ENCODE data around the gene INAFM2. TPM values are rescaled to one million over a fixed set of nuclear protein-coding genes. Genes with fewer than 3 reads are reported as not detected.

The INAFM2 gene
- polyA plus RNA-seq = 1 to 10 TPM; 3.7 to 9.1 (median 7.4) TPM

DNA sequence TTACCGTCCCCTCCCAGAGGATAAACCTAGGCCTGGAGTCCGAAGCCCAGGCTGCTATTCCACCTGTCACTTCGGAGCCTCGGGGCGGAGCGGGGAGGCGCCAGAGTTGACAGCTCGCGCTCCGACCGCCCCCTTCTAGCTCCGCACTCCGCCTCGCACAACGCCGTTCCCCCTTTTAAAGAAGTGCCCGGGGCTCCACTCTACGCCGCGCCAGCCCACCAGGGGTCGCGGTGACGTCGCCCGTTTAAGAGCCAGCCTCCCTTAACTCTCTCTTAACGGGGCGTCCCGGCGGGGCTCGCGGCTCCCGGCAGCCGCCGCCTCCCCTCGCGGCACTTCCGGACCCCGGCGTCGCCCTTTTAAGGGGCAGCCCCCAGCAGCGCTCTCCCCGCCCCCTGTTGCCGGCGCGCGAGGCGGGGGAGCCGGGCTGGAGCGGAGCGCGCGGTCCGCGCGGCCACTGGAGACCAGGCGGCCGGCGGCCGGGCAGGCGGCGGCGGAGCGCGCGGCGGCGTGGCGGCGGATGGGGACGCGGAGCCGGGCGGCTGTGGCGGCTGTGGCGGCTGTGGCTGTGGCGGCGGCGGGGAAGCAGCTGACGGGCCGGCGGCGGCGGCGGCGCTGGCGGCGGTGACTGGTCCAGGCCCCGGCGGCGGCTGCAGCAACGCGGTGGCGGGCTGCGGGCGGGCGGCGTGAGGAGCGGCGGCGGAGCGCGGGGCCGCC lies at the start of gene INAFM2:
TSS of gene INAFM2 (plus strand) at position 454 of the 714 bp plus-strand sequence. CDS start 364 bp downstream, outside the sequence.
- peak within 1 kb of the TSS; percentile 9 for H3K27ac ChIP-seq (ENCODE audit: low read depth, low read length)
- WGBS, 3 donors = 0% methylated on average over 72 to 103 of the region's 103 CpGs

DNA sequence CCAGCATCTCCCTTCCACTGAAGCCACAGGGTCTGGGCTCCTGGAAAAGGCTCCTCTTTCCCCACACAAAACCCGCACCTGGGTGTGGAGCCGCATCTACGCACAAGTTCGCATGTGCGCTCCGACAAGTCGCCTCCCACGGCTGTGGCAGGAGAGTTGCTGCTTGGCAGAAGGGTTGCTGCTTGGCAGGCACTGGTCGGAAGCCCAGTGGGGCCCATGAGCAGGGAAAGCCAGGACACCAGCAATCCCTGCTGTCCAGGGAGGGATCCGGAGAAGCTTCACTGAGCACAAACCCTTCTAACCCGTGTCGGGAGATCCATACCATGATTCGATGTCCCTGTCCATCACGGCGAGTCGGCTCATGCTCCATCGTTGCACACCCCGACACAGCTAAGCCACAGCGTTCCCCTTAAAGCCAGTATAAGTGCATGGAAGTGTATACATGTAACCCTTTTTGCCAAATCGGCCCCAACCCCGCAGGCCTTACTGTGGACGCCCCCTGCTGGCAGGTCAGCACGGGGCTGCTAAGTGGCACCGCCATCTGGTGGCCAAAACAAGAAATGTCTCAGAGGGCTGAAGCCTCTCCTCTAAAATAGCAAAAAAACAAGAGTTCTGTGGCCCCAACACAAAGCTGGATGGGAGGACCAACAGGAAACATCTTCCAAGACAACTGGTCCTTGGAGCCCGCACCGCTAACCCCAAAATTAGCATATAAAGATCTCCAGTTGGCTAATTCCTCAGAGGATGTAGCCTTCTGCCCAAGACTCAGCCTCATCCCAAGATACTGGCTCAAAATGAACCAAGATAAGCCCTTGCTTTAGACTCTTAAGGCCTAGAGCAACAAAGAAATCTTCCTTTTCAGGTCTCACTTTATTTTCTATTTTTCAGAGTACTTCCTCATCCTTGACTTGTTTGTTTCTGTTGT lies 48.9 kb upstream of the INAFM2 start:
- WGBS, 3 donors = 44 to 52% (median 48%) methylated on average over 26 of the region's 26 CpGs

DNA sequence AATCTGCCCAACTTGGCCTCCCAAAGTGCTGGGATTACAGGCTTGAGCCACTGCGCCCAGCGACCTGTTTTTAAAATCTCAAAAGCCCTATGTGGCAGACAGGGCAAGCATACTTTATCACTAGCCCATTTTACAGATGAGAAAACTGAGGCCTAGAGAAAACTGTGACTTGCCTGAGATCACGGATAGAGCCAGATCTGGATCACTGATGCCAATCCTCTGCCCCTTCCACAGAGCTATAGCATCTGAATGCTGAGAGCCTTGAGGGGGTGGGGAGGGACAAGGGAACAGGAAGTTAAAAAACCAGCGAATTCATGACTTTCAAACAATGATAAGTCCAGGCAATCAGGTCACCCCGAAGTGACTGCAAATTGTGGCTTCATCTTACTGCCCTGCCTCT lies 48.0 kb upstream of the INAFM2 start:
- WGBS, 3 donors = 68 to 85% (median 70%) methylated on average over 5 of the region's 5 CpGs
- no peak overlapping the region for H3K27ac ChIP-seq (ENCODE audit: low read depth, low read length)

More for the DNA sequence above, 48.9 kb upstream of the INAFM2 start:
- no peak overlapping the region for H3K27ac ChIP-seq (ENCODE audit: low read depth, low read length)

DNA sequence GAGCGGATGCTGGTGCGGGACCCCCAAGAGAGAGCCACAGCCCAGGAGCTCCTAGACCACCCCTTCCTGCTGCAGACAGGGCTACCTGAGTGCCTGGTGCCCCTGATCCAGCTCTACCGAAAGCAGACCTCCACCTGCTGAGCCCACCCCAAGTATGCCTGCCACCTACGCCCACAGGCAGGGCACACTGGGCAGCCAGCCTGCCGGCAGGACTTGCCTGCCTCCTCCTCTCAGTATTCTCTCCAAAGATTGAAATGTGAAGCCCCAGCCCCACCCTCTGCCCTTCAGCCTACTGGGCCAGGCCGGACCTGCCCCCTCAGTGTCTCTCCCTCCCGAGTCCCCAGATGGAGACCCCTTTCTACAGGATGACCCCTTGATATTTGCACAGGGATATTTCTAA lies 47.5 kb upstream of the INAFM2 start:
- 86 to 87% (median 87%) methylated on average over 7 of the region's 7 CpGs for WGBS, 3 donors

DNA sequence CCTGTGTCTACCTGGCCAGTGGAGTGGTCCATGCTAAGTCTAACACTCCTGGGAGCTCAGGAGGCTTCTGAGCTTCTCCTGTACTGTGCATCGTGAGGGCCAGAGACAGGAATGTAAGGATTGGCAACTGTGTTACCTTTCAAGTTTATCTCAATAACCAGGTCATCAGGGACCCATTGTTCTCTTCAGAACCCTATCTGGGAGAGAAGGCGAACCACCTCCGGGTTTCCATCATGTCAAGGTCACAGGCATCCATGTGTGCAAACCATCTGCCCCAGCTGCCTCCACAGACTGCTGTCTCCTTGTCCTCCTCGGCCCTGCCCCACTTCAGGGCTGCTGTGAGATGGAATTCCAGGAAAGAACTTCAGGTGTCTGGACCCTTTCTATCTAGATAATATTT lies 46.6 kb upstream of the INAFM2 start:
- WGBS, 3 donors = 51 to 71% (median 56%) methylated on average over 4 of the region's 4 CpGs
- no peak overlapping the region for H3K27ac ChIP-seq (ENCODE audit: low read depth, low read length)

More for the DNA sequence above, 47.5 kb upstream of the INAFM2 start:
- H3K27ac ChIP-seq (ENCODE audit: low read depth, low read length) = no peak overlapping the region

DNA sequence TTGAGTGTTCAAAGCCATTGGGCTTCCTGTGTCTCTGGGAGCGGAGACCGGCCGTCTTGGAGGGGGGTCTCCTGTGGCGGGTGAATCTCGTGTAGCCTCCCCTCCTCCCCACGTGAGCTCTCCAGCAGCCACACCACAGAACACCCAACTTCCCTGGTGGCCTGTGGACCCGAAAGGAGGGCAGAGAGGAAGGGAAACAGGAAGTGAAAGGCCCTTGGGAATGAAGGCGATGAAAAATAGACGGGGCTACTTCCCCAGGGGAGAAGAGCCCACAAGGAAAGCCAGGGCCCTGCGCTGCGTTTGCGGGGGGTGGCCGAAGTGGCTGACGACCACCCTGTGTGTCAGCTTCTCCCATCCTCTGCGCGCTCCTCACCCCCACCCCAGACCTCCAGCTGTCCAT lies 46.0 kb upstream of the INAFM2 start:
- 36 to 59% (median 37%) methylated on average over 16 of the region's 16 CpGs for WGBS, 3 donors
- H3K27ac ChIP-seq (ENCODE audit: low read depth, low read length) = no peak overlapping the region

DNA sequence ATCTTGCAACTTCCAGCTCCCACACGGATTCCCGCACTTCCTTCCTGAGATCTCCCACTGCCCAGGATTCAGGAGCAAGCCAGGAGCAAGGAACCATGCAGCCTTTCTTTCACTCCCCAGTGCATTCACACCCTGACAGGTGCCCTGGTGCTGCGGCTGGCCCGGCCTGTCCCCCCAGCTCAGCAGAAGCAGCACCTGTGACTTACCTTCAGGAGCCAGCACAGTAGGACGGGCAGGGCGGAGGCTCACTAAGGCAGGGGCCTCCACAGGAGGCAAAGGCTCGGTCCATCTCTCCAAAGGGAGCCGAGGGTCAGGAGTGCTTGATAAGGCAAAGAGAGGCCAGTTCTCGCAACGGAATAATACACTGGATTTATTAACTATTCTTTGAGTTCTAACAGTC lies 45.5 kb upstream of the INAFM2 start:
- 66 to 73% (median 70%) methylated on average over 10 of the region's 10 CpGs for WGBS, 3 donors
- H3K27ac ChIP-seq (ENCODE audit: low read depth, low read length) = no peak overlapping the region

DNA sequence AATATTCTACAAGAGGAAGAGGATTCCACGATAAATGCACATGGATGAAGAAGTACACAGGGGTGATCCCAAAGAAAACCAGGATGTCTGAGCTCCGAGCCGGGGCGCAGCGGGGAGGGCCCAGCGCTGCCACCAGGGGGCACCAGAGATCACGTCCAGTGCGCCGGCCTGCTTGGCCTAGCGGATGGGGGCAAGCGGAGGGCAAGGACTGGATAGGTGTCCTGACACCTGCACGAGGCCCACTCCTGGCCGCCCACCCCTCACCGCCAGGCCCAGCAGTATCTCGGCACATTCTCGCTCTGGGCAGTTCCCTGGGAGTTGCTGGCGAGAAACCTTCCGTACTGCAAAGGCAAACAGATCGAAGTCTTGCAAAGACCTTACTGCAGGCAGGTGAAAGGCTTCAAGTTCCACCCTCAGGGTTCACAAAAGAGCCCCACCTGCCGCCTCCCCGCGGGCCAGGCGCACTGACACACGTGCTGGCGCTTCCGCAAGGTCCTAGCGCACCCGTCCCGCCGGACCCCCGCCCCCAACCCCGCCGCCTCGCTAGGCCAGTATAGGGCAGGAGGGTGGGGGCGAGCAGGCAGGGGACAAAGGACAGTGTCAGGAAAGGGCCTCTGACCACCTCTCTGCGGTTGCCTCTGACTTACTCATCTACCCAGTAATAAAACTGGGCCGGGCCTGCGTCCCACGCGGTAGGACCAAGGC lies 43.9 kb upstream of the INAFM2 start:
- no peak overlapping the region for H3K27ac ChIP-seq (ENCODE audit: low read depth, low read length)
- 9 to 30% (median 28%) methylated on average over 39 to 40 of the region's 40 CpGs for whole genome bisulfite sequencing, 3 donors

DNA sequence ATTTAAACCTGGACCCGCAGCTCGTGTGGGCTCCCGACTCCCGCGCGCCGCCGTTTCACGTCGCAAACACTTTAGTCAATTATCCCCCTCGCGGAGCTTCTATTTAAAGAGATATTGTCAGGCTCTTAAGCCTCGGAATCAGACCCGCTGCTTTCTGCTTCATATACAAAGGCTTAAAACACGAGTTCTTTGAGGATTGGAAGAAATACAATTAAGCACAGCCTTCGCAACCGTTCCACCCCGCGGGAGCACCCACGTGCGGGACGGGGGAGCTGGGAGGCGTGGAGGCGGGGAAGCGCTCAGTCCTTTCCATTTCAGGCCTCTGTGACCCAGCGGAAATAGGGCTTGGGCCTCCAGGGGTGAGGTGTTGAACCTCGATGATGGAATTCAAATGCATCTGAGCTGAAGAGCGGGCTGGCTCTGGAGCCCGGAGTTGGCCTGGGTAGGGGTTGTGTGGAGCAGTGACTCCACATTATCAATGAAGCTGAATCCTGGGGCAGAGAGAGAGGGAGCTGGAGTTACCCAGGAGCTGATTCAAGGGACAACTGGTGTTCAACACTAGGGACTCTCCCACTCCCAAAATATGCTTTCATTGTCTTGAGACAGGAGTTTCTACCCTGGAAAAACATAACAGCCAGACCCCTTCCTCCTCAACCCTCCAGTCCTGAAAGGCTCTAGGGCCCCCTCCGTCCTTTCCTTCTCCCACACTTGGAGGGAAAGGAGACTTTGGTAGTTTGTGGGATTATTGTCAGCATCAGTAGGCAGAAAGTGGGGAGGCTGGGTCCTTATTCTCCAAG lies 43.0 kb upstream of the INAFM2 start:
- whole genome bisulfite sequencing, 3 donors = 51 to 69% (median 65%) methylated on average over 30 of the region's 30 CpGs
- no peak overlapping the region for H3K27ac ChIP-seq (ENCODE audit: low read depth, low read length)

DNA sequence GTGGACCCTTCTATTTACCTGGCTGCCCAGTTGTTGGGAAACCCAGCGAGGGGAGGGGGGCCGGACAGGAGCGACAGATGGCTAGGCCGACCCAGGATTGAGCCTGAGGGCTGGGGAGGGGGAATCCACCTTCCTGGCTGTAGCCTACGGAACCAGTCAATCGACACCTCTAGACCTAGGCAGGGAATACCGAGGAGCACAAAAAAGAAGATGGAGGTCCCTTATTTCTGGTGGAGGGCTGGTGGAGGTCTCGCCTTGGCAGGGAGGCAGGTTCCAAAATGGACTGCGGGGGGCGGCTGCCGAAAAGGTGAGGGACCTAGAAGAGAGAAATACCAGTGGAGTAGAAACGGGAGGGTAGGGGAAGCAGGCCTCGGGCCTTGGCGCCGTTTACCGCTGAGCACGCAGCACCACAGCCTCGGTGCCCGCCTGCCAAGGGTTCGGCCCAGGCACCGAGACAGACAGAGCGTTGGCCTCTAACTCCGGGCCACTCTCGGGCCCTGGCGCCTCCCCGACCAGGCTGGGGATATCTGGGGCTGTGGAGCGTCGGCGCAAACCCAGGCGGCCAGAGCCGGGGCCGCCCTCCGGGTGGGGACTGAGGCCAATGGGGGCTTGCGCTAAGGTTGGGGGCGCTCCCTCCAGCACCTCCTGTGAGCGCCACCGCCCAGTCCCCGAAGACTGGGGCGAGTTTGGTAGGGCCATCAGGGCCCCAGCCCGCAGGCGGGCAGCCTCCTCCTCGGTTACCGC lies 42.3 kb upstream of the INAFM2 start:
- WGBS, 3 donors = 68 to 77% (median 75%) methylated on average over 38 to 43 of the region's 43 CpGs
- H3K27ac ChIP-seq (ENCODE audit: low read depth, low read length) = no peak overlapping the region

DNA sequence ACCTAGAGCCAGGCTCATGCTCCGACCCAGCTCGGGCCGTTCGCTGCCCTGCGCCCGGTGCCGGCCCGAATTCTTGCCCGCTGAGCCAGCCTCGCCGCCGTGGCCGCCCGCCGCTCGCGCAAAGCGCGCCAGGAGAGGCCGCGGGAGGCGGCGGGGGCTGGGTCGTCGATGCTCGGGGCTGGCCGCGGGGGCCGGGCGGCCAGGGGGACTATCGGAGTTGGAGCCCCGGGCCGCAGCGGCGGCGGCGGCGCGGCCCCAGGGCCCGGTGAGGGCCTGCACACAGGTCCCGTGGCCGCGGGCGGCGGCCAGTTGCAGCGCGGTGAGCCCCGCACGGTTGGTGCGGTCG lies 41.7 kb upstream of the INAFM2 start:
- no peak overlapping the region for H3K27ac ChIP-seq (ENCODE audit: low read depth, low read length)
- 1 to 23% (median 15%) methylated on average over 28 to 48 of the region's 51 CpGs for WGBS, 3 donors

DNA sequence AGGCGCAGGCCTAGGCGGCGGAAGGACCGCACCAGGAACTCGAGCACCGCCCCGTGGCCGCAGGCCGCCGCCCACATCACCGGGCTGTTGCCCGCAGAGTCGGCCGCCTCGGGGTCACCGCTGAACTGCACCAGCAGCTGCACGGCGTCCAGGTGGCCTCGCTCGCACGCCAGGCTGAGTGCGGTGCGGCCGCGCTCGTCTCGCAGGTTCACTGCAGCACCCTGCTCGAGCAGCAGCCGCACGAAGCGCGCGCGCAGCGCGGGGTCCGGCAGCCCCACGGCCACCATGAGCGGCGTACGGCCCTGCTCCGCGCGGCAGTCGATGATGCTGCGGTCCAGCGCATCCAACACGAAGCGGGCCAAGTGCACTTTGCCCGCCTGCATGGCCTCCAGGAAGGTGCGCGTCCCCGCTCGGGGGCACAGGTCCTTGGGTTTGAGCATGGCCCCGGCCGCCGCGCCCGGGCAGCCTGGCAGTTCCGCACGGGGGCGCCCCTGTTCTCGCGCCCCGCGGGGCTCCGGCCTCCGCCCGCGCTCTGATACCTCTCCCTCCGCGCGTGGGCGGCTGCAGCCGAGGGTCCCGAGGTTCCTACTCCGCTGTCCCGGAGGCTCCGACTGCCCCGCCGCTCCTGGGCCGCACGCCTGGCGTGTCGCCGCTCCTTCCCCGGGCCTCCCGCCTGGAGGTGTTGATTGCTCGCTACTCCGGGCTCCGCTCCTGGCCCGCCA lies 41.2 kb upstream of the INAFM2 start:
- no peak overlapping the region for H3K27ac ChIP-seq (ENCODE audit: low read depth, low read length)
- 1% methylated on average over 69 to 92 of the region's 92 CpGs for WGBS, 3 donors

DNA sequence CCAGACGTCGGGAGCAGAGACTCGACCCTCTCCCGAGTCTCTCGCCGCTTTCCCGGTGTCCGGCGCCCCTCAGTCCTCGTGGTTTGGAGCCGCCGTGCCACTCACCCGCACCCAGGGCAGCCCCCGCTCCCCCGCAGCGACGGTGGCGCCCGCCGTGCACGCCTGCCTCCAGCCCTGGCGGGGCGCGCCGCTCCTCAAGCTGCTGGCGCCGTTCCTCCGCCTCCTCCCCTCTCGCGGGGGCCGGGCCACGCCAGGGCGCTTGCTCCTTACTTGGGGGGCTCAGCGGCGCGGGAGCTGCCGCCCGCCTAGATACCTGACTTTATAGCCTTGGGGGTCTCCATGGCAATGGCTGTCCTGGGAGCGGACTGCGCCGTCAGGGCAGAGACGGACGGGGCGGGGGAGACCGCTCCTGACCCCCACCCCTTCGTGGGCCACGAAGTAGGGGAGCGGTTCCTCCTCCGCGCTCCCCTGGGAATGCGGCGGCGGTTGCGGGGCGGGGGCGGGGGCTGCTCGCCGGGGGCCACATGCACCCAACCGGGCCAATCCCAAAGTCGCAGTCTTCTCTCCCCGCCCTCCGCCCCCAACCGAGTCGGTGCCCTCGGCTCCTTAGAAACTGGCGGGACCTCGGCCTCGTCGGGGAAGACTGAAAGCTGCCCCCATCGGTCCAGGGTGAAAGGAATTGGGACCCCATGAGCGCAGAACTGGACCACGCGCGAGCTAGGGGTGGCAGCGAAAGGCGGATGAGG lies 40.5 kb upstream of the INAFM2 start, which contains the start of gene ANKRD63:
TSS of gene ANKRD63 (minus strand) at position 196 of the 746 bp plus-strand sequence. CDS start 478 bp downstream, outside the sequence.
- WGBS, 3 donors = 2 to 4% (median 2%) methylated on average over 55 to 76 of the region's 76 CpGs
- no peak within 1 kb of the TSS for H3K27ac ChIP-seq (ENCODE audit: low read depth, low read length)

DNA sequence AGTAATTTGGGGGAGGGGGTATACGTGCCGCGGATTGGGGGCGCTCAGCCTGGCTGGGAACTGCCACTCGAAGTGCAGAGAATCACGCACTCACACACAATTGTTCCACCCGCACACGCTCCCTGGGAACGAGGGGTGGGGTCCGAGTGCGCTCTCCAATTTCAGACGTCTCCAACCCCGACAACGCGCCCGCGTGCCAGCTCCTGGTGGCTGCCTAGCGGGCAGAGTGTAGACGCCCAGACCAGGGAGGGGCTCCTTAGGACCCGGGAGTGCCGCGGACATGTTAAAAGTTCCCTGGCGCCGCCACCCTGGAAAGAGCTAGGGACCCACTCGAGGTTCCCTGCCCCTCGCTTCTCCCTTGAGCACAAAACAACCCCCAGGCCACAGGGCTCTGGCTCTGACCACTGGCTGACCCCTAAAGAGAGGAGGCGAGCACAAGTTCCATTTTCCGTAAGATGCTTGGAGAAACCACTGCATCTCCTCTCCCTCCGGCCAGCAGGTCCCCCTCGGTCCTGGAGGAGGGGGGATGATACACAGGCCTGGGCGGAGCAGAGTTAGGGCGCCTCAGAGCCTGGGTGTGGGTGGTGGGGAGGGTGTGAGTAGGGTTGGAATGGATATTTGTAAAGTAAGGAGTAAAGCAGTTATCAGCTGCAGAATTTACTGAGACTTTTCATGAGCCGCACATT lies 39.7 kb upstream of the INAFM2 start:
- H3K27ac ChIP-seq (ENCODE audit: low read depth, low read length) = no peak overlapping the region
- WGBS, 3 donors = 28 to 32% (median 31%) methylated on average over 33 of the region's 33 CpGs

DNA sequence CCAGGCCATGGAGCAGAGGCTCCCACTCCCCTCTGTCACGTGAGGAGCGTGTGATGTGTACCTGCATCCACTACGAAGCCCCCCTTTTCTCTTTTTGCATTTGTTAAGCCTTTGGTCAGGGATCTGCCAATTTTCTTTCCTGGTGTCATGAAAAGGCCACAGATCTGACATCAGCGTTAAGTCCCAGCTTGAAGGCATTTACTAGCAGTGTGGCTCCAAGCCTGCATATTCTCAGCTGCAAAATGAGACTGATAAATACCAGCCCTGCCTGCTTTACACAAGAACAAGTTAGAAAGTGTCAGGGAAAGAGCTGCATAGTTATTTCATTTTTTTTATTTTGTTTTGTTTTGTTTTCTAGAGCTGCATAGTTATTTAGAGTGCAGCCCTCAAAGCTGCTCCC lies 38.3 kb upstream of the INAFM2 start:
- H3K27ac ChIP-seq (ENCODE audit: low read depth, low read length) = no peak overlapping the region
- WGBS, 3 donors = 74 to 87% (median 79%) methylated on average over 4 of the region's 4 CpGs

DNA sequence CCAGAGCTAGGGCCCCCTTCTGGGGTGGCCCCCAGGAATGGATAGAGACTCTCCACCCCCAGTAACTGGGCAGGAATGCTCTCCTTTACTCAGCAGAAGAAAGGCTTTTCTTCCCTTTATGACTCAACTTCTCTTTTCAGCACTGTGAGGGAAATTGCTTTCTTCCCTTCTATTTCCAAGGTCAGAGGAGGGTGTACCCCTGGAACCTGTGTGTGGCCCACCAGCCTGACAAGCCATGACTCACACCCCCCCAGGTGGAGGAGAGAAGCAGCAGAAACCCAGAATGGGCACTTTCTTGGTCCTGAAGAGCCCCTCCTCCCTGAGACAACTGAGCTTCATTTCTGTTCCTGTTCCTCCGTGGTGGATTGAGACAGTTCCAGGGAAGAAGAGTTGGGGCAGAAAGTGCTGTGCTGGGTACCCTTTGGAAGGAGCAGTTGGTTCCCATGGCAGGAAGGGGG lies 37.9 kb upstream of the INAFM2 start:
- 32 to 67% (median 50%) methylated on average over 1 of the region's 1 CpG for WGBS, 3 donors
- H3K27ac ChIP-seq (ENCODE audit: low read depth, low read length) = no peak overlapping the region
